Osteocyte (in vitro differentiated cells): ENCODE data around the gene TMUB2. TPM values are rescaled to one million over a fixed set of nuclear protein-coding genes. Genes with fewer than 3 reads are reported as not detected.

Source experiments
- DNase-seq: peaks from one replicate; pipeline ENCODE4 v3.0.0; 2021; ENCODE audit warnings: mixed read lengths; ENCODE audit not compliant: unreplicated experiment; ENCODE audit errors: extremely low spot score
- H3K27ac Mint-ChIP-seq: one replicate; pipeline ENCODE4 v1.8.0; 2021; ENCODE audit warnings: mild to moderate bottlenecking, mixed read lengths; ENCODE audit not compliant: unreplicated experiment
- H3K27me3 Mint-ChIP-seq: one replicate; pipeline ENCODE4 v1.8.0; 2021; ENCODE audit warnings: mixed read lengths; ENCODE audit not compliant: unreplicated experiment
- H3K36me3 Mint-ChIP-seq: one replicate; pipeline ENCODE4 v1.8.0; 2021; ENCODE audit warnings: mixed read lengths; ENCODE audit not compliant: unreplicated experiment
- H3K4me1 Mint-ChIP-seq: one replicate; pipeline ENCODE4 v1.8.0; 2021; ENCODE audit warnings: mixed read lengths; ENCODE audit not compliant: unreplicated experiment
- H3K4me3 Mint-ChIP-seq: one replicate; pipeline ENCODE4 v1.8.0; 2021; ENCODE audit warnings: mild to moderate bottlenecking, moderate library complexity, mixed read lengths; ENCODE audit not compliant: unreplicated experiment
- H3K9me3 Mint-ChIP-seq: one replicate; pipeline ENCODE4 v1.8.0; 2021; ENCODE audit warnings: mixed read lengths; ENCODE audit not compliant: unreplicated experiment
- CTCF ChIP-seq: fragments of 200-600 bp; sonication (generic); IDR thresholded peaks from 2 replicates; pipeline ENCODE4 v1.5.0; 2021; ENCODE audit warnings: antibody characterized with exemption, mild to moderate bottlenecking, moderate library complexity
- total RNA-seq: library from RNA; stranded (reverse); gene quantifications from 2 replicates; pipeline ENCODE4 v1.2.1, GENCODE V29; 2021

Gene TMUB2
- total RNA-seq, 1 donor from 2014 or later: 39.3 TPM

GRCh38 chr17:44155488-44155887, 31.3 kb upstream of the TMUB2 start:
- DNase-seq: no peak
- peaks cover 3% of the 10 kb centered on the region for H3K36me3 Mint-ChIP-seq
- H3K4me1 Mint-ChIP-seq: no peaks in the 10 kb centered on the region
- no peak for TF ChIP-seq CTCF
- no peak overlapping the region for H3K4me3 Mint-ChIP-seq
- H3K27me3 Mint-ChIP-seq: no peaks in the 10 kb centered on the region
- H3K9me3 Mint-ChIP-seq: no peaks in the 10 kb centered on the region
- H3K27ac Mint-ChIP-seq: no peak overlapping the region

- no peak overlapping the region for H3K27ac Mint-ChIP-seq
- no peaks in the 10 kb centered on the region for H3K9me3 Mint-ChIP-seq
- H3K4me1 Mint-ChIP-seq: no peaks in the 10 kb centered on the region
- no peak for DNase-seq
- TF ChIP-seq CTCF: no peak
- peaks cover 3% of the 10 kb centered on the region for H3K36me3 Mint-ChIP-seq
- H3K27me3 Mint-ChIP-seq: no peaks in the 10 kb centered on the region
- H3K4me3 Mint-ChIP-seq: no peak overlapping the region
These were observed 27.1 kb upstream of the TMUB2 start for GRCh38 chr17:44159519-44160210.

- H3K4me3 Mint-ChIP-seq: no peak overlapping the region
- peaks cover 9% of the 10 kb centered on the region for H3K4me1 Mint-ChIP-seq
- no peaks in the 10 kb centered on the region for H3K9me3 Mint-ChIP-seq
These were observed 22.3 kb upstream of the TMUB2 start for GRCh38 chr17:44164476-44164875.

GRCh38 chr17:44167181-44167861, 19.5 kb upstream of the TMUB2 start:
- no peaks in the 10 kb centered on the region for H3K9me3 Mint-ChIP-seq
- H3K27ac Mint-ChIP-seq: no peak overlapping the region
- no peak for TF ChIP-seq CTCF

More at GRCh38 chr17:44164476-44164875, 22.3 kb upstream of the TMUB2 start:
- no peak for DNase-seq
- no peaks in the 10 kb centered on the region for H3K36me3 Mint-ChIP-seq
- no peaks in the 10 kb centered on the region for H3K27me3 Mint-ChIP-seq
- H3K27ac Mint-ChIP-seq: no peak overlapping the region
- TF ChIP-seq CTCF: no peak

GRCh38 chr17:44170135-44170498, 16.7 kb upstream of the TMUB2 start:
- no peaks in the 10 kb centered on the region for H3K36me3 Mint-ChIP-seq
- H3K9me3 Mint-ChIP-seq: no peaks in the 10 kb centered on the region
- no peak for DNase-seq
- no peak for TF ChIP-seq CTCF
- no peak overlapping the region for H3K27ac Mint-ChIP-seq
- H3K4me1 Mint-ChIP-seq: peaks cover 16% of the 10 kb centered on the region
- H3K4me3 Mint-ChIP-seq: no peak overlapping the region
- H3K27me3 Mint-ChIP-seq: no peaks in the 10 kb centered on the region

More at GRCh38 chr17:44167181-44167861, 19.5 kb upstream of the TMUB2 start:
- Mint-ChIP-seq H3K4me1 (peaks cover 16% of the 10 kb centered on the region), H3K36me3 (no peaks in the 10 kb centered on the region), H3K4me3 (no peak overlapping the region), H3K27me3 (no peaks in the 10 kb centered on the region)
- no peak for DNase-seq
